HG02678 (cell line): ENCODE measurements around the gene IGFBP5.

Experiments used
- ATAC-seq: cut with Tn5 transposase; IDR thresholded peaks from one replicate; pipeline ENCODE4 v1.9.1; 2021; ENCODE audit warnings: mild to moderate bottlenecking, moderate library complexity; ENCODE audit not compliant: unreplicated experiment

IGFBP5 gene

DNA sequence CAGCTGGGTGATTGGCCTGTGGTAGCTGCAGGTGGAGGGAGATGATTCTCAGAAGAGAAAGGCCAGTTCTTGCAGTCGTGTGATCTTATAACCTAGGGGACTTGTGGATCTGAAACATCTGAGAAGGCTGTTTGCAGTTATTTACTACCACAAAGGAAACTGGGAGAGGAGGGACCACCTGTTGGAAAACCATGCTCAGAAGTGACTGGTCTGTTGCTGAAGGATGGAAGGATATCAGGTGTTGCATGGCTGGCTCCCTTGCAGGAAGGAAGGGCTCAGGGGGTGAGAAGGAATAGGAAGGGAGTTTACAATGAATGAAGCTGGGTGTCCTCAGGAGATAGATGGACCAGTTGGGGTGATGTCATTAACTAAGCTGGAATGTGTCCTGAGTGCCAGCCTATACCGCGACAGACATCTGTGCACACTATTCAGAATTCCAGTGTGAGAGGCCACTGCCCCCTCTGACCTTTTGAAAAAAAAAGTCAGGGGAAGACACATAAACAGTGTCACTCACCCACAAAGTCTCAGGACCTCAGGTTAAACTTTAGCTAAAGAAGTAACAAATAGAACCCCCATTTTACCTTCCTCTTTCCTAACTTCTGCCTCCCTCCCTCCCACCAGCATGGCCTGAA lies 44.6 kb downstream of the IGFBP5 start:
- ATAC-seq = no peak

GRCh38 chr2:216649574-216649973 lies 45.8 kb downstream of the IGFBP5 start:
- ATAC-seq = no peak

- no peak for ATAC-seq
These were observed 47.2 kb downstream of the IGFBP5 start for GRCh38 chr2:216648105-216648504.

DNA sequence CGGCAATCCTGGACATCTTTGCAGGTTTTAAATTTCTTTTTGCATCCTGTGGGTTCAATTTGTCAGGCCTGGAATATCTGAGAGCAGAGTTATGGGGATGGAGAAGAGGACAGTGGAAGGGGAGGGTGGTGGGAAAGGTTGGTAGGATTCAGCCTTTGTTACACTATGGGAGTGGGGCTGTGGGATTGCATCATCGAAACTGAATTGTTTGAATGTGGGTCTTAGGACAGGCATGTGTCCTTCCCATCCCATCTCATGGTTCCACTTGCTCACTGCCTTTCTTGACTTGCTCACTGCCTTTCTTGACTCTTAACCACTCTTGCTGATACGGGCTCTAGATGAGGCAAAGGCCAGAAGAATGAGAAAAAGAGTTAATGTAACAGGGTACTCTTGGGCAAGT lies 49.2 kb downstream of the IGFBP5 start:
- no peak for ATAC-seq

DNA sequence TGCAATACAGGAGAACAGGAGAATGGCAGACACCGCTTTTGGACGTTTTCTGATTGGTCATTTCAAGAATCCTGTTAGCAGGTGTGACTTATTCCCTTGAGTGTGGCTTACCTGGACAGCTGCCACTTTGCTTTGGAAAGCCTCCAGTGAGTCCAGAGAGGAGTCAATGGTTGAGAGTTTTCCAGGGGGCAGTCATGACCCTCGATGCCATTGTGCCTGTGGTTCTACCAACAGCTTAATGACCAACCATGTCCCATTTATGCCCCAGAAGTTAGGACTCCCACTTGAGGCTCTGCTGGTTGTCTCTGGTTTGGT lies 49.8 kb downstream of the IGFBP5 start:
- ATAC-seq = no peak

GRCh38 chr2:216644842-216645635 lies 50.3 kb downstream of the IGFBP5 start:
- no peak for ATAC-seq

DNA sequence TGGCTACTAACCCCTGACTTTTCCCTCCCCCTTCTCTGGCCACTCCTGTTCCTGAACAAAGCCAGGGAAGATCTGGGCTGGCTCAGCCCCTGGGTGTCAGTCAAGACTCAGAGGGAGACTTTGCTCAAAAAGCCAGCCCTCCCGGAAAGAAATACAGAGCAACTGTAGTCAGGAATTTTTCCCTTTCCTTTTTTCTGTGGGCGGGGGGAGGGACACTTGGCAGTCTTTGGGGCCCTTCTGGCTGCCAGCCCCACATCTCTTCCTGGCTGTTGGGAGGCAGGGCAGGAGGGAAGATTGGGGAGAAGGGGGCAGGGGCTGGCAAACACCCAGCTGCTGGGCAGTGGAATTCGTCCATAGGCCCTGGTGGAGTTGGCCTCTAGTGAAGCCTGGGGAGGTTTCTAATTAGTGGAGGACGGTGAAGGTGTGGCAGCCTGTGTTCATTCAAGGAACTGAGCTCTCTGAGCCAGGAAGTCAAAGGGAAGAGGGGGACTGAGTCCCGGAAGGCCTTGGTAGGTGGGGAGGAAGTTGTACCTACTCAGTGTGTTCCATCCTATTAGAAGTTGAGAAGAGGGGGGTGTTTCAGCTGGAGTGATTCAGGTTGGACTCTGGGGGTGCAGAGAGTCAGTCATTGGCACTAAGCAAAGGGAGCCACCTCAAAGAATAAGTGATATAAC lies 51.2 kb downstream of the IGFBP5 start:
- no peak for ATAC-seq

GRCh38 chr2:216637472-216637871 lies 57.9 kb downstream of the IGFBP5 start:
- no peak for ATAC-seq

DNA sequence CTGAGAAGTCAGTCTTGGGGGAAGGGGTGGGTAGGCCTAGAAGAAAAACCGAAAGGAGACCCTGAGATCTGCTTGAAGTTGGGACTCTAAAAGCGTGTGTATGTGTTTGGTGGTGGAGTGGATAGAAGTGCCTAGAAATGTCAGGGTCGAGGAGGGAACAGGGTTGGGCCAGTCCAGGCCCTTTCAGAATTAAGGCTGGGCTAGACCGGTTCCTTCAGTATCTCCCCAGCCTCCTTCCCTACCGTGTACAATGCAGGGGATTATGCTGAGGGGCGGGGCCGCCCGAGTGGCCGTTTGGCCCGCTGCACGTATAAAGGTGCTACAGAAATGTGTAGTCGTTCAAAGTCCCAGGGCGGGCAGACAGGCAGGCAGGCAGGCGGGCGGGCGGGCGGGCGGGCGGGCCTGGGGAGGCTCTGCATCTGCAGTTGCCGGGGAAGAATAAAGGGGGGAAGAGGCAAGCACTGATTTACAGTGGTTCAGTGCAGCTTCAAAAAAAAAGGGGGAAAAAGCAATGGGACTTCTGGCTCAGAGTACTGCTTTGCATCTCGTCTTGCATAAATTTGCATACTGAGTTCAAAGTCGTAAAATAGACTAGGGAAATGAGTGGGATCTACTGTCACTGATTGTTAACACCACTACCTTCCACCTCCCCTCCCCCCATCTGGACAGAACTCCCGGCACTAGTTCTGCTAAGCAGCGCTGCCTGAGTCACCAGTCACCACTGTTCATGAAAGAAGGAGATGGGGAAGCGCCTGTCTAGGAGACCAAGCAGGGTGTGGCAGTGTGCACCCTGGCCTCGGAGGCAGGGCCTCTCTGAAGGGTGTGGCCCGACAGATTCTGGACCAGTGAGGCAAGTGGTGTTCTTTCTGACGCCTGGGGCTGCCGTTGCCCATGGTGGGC lies 58.5 kb downstream of the IGFBP5 start:
- no peak for ATAC-seq

GRCh38 chr2:216635701-216636550 lies 59.4 kb downstream of the IGFBP5 start:
- ATAC-seq = no peak

GRCh38 chr2:216635171-216635570 lies 60.2 kb downstream of the IGFBP5 start:
- ATAC-seq = no peak

DNA sequence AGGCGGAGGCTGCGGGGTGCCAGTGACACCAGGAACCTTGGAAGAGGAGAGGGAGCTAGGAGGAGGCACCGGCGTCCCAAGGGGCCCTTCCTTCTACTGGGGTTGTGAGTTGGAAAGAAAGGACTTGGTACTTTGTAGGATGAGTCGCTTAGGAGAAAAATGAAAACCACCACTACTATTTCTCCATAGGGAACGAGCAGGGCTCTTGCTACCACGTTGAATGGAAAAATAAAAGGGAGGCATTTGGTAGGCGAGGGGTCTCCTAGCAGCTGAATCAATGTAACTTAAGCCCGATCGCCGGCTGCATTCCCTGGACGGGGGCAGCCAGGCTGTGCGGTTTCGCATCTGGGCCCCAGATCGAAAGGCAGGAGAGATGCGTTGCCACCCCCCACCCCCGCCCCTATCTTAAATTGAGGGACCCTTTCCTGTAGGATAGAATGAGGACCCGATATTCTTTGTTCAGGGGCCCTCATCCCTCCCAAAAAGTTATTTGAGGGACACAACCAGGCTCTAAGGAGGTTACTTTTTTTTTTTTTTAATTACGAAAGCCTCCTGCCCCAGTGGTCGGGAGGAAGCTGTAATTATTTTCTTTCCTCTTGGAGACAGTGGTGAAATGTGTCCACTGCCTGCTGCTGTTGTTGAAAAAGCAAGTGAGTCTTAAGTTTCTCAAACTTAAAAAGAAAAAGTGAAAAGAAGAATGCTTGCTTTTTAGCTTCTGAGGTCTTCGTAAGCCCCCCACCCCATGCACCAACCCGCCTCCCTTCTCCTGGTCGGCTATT lies 60.8 kb downstream of the IGFBP5 start:
- ATAC-seq = no peak

DNA sequence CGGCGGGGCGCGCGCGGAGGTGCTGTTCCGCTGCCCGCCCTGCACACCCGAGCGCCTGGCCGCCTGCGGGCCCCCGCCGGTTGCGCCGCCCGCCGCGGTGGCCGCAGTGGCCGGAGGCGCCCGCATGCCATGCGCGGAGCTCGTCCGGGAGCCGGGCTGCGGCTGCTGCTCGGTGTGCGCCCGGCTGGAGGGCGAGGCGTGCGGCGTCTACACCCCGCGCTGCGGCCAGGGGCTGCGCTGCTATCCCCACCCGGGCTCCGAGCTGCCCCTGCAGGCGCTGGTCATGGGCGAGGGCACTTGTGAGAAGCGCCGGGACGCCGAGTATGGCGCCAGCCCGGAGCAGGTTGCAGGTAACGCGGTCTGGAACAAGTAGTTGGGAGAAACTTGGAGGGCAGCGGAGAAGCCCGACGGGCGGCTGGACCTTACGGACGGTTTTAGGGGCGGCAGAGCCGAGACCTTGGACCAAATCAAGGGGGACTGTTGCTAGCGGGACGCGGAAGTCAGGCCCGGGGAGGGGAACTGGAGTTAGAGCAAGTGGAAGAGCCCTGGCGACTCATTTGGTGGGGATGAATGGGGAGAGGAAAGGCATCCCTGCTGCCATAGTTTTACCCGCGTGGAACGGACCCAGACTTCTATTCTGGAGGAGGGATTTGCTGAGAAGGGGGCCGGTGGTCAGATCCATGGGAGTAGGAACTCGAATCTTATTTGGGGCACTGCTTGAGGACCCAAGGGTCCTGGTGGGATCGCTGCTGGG lies 61.6 kb downstream of the IGFBP5 start:
- no peak for ATAC-seq

DNA sequence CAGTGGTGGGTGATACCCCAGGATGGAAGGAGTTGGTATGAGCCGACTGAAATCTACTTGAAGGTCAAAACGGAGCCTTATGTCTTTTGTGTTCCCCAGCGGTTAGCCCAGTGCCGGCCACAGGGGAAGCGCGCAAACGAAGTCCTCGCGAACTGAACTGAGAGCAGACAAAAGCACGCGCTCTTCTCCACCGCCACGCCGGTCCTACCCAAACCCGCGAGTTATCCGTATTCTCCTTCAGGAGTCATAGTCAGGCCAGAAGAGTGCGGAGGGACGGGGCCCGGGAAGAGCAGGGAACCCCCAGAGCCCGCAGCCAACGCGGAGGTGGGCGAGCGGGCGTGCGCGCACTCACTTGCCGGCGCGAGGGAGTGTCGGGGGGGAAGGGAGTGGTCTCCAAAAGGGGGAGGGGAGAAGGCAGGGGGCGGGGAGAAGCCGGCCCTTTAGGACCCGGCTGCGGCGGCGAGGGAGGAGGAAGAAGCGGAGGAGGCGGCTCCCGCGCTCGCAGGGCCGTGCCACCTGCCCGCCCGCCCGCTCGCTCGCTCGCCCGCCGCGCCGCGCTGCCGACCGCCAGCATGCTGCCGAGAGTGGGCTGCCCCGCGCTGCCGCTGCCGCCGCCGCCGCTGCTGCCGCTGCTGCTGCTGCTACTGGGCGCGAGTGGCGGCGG lies 62.3 kb downstream of the IGFBP5 start, which contains the start of gene IGFBP2:
IGFBP2 (plus strand) TSS at position 469 of the 664 bp plus-strand sequence; CDS start at position 573, 104 bp downstream.
- ATAC-seq = no peak

DNA sequence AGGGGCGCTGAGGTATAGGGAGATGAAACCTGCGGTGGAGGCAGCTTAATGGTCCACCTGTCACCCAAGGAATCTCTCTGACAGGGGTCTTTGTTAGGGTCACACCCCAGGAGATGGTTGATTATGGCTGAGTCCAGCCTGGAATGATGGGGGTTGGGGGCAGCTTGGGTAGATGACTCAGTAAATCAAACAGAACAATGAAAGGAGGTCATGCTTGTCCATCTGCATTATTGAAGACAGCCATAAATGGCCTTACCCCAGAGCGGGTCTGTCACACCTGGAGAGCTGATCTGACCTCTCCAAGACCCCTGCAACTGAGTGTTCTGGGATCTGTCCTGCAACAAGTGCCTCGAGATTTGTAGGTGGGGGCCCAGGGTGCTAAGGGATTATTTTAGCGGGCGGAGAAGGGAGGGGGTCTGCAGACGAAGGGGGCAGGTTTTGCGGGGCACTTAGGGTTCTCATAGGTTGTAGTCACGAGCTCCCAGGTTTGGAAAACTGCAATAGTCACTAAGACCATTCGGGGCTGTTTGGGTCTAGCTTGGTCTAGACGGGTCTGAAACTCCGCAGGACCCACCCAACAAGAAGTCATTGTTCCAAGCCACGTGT lies 62.9 kb downstream of the IGFBP5 start:
- ATAC-seq = no peak

DNA sequence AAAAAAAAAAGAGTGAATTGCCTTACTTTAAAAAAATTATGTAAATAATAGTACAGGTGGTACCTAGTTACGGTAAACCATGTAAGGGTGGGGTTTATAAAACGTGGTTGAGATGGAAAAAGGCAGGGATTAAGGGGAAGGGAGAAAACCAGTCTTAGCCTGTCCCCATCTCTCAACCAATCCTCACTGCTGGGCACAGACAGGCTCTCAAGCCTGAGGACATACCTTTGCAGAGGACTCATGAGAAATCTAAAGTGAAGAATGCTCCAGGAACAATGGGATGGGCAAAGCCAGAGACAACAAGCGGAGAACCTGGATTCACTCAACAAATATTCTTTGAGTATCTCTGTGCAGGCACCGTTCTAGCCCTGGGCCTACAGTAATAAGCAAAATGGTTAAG lies 65.6 kb downstream of the IGFBP5 start:
- no peak for ATAC-seq

DNA sequence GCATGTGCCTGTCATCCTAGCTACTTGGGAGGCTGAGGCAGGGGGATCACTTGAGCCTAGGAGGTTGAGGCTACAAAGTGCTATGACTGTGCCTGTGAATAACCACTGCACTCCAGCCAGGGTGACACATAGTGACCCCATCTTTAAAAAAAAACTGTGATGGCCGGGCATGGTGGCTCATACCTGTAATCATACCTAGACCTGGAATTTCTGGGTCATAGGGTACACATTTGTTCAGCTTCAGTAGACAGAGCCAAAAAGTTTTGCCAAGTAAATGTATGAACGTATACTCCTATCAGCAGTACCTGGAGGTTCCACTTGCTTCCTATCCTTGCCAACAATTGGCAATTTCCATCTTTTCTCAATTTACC lies 68.5 kb downstream of the IGFBP5 start:
- no peak for ATAC-seq
